ENCODE results near the gene BAAT.

DNA sequence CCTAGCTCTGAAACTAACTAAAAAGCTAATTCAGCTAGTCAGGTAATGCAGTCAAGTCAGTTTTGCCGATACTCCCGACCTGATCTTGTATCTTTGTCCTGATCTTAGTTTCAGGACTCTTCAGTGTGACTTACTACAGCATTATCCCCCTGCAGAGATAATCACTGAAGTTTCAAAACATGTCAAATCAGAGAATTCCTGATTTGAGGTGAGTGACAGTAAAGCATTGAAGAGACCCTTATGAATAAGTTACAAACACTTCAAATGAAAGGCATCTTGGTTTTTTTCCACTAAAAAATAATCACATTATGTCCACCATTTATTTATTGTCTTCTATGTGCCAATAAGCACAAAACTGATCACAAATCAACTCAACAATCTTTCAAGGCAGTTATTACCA, 47.6 kb downstream of the BAAT start:
- TF ChIP-seq, protein P1, sequence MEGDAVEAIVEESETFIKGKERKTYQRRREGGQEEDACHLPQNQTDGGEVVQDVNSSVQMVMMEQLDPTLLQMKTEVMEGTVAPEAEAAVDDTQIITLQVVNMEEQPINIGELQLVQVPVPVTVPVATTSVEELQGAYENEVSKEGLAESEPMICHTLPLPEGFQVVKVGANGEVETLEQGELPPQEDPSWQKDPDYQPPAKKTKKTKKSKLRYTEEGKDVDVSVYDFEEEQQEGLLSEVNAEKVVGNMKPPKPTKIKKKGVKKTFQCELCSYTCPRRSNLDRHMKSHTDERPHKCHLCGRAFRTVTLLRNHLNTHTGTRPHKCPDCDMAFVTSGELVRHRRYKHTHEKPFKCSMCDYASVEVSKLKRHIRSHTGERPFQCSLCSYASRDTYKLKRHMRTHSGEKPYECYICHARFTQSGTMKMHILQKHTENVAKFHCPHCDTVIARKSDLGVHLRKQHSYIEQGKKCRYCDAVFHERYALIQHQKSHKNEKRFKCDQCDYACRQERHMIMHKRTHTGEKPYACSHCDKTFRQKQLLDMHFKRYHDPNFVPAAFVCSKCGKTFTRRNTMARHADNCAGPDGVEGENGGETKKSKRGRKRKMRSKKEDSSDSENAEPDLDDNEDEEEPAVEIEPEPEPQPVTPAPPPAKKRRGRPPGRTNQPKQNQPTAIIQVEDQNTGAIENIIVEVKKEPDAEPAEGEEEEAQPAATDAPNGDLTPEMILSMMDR (IDR thresholded peaks at IDR 0.05) = no peak
- no peak for TF ChIP-seq ZFX (IDR thresholded peaks at IDR 0.05; ENCODE audit: borderline replicate concordance)
